GM18867 (cell line): ENCODE data around the gene ZNF212.
A peak's percentile ranks its signal among the peaks of the same experiment; 100 is the strongest.
"Not testable (repeated sequence)": the region's sequence is repeated elsewhere in the genome, so short reads cannot be mapped to it uniquely, and the experiment has no call there.

Experiments used
- ATAC-seq: cut with Tn5 transposase; IDR thresholded peaks from one replicate; pipeline ENCODE4 v1.9.1; 2021; ENCODE audit warnings: mild to moderate bottlenecking, moderate library complexity; ENCODE audit not compliant: unreplicated experiment

Gene ZNF212

GRCh38 chr7:149251518-149251917, 12.1 kb downstream of the ZNF212 start:
- ATAC-seq: not testable (repeated sequence)

GRCh38 chr7:149252378-149252777, 12.9 kb downstream of the ZNF212 start:
- ATAC-seq: no peak

DNA sequence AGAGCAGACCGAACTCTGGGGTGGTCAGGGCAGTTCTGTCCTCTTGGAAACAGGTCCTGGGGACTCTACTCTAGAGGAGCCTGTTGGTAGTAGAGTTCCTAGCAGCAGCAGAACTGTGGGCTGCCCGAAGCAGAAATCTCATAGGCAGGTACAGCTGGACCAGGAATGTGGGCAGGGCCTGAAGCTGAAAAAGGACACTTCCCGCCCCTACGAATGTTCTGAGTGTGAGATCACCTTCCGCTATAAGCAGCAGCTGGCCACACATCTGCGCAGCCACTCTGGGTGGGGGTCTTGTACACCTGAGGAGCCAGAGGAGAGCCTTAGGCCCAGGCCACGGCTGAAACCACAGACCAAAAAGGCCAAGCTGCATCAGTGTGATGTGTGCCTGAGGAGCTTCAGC, 14.2 kb downstream of the ZNF212 start:
- no peak for ATAC-seq

DNA sequence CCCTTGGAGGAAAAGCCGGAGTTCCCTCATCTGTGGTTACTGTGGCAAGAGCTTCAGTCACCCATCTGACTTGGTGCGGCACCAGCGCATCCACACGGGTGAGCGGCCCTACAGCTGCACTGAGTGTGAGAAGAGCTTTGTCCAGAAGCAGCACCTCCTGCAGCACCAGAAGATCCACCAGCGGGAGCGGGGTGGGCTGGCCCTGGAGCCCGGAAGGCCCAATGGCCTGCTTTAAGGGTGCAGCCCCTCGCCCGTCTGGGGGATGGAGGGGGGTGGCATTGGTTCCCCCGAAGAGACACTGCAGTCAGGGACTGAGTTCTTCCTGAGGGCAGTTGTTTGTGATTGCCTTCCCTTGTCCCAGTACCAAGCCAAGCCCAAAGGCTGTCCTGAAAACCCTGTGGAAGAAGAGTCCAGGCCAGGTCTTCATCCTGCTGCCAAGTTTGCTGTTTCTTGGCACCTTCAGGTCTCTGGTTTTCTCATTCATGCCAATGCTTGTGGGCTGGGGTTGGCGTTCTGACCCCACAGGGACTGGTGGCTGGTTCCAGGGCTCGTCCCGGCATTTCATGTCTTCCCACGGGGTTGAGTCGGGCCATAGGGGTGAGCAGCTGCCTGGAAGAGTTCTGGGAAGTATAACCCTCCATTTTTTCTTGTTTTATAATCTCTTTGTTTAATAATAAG, 14.9 kb downstream of the ZNF212 start:
- ATAC-seq: no peak

DNA sequence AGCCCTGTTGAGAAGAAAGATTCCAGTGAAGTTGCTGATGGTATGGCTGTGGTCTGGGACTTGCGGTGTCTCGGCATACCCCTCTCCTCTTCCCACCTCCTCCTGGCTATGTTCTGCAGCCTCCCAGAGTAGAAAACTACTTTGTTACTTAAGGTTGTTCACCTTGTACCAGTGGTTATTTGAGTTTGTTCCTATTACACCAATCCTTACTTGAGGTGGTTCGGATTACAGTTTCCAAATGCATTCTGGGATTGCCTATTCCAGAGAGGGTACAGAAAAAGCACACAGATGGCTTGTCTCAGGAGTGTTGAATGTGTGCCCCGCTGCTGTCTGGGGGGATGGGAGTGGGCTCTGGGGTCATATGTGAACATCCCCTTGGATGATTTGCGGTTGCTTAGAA, 15.7 kb downstream of the ZNF212 start:
- ATAC-seq: no peak

- ATAC-seq: no peak
Observed at GRCh38 chr7:149256568-149256967, 17.1 kb downstream of the ZNF212 start.

DNA sequence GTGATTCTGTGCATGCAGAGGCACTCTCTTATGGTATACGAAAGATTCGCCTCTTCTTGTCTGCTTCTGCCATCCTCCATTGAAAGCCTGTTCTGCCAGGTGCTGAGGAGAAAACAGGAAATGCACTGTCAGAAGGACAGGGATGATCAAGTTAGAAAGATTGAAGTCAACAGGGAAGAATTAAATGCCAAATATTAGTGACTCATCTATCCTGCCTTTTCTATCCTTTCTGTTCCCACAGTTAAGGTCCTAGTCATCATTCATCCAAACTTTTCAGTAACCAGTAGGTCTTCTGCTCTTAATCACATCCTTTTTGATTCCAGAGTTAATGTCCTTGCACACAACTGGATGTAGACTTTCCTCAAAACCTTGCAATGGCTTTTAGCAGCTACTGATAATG, 17.7 kb downstream of the ZNF212 start:
- ATAC-seq: no peak

DNA sequence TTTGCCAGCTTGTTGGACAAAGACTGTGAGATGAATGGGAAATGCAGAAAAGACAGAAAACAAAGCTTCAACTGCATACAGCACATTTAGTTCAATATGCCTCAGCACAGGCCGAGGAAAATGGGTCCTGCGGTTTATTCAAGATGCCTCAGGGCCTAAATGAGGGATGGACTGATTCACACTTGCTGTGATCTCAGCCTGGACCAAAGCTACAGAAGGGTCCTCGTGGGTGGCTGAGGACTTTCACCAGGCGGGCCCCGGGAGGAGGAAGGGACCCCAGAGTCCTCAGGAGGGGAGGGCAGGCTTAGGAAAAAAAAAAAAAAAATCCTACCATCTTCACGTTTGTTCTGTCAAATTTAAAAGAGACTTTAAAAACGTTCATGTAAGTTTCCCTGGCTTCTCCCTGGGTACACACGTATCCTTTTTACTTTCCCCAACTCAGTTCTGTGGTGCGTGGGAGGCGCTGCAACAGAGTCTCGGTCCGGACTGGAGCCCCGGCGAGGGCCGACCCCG, 21.9 kb downstream of the ZNF212 start:
- peak; percentile 9 for ATAC-seq

DNA sequence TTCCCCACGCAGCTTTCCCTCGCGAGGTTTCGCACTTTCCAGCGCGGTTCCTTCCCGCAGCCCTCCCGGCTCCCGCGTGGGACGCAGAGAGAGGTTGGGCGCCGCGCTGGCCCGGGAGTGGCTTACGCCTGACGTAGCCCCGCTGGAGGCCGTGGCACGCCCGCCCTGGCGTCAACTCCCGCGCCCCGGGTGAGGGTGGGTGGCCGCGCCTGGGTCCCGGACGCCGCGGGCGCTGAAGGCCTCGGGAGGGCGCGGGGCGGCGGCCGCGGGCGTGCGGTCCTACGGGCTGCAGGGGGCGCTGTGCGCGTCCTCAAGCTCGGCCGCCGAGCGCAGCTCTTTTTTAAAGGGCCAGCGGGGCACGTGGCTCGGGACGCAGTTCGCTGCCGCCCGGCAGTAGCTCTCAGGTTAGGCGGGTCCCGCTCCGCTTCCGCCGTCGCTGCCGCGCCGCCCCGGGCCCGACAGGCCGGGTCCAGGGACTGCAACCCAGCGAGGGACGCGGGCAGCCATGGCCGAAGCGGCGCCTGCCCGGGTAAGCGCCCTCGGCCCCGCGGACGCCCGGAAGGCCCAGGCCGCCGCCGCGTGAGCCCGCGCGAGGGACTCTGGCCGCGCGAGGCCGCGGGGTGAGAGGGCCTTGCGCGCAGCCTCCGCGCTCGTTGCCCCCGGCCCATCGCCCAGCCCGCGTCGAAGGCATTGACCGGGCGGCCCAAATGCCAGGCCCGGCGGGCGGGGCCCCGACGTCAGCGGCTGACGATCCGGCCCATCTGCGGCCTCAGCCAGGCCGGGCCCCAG, 22.6 kb downstream of the ZNF212 start, which contains the start of gene ZNF783:
Gene ZNF783 (plus strand): TSS at position 368 of the 789 bp plus-strand sequence. CDS start 138 bp downstream, at position 506.
- peak; percentile 87 for ATAC-seq

GRCh38 chr7:149266451-149266850, 27.0 kb downstream of the ZNF212 start:
- no peak for ATAC-seq

GRCh38 chr7:149267733-149268132, 28.3 kb downstream of the ZNF212 start:
- no peak for ATAC-seq

GRCh38 chr7:149274424-149274823, 35.0 kb downstream of the ZNF212 start:
- not testable (repeated sequence) for ATAC-seq

- ATAC-seq: no peak
Observed at GRCh38 chr7:149277871-149278270, 38.4 kb downstream of the ZNF212 start.

GRCh38 chr7:149278396-149278795, 38.9 kb downstream of the ZNF212 start:
- ATAC-seq: no peak

GRCh38 chr7:149279111-149279743, 39.8 kb downstream of the ZNF212 start:
- ATAC-seq: no peak

GRCh38 chr7:149280151-149280550, 40.7 kb downstream of the ZNF212 start:
- no peak for ATAC-seq

DNA sequence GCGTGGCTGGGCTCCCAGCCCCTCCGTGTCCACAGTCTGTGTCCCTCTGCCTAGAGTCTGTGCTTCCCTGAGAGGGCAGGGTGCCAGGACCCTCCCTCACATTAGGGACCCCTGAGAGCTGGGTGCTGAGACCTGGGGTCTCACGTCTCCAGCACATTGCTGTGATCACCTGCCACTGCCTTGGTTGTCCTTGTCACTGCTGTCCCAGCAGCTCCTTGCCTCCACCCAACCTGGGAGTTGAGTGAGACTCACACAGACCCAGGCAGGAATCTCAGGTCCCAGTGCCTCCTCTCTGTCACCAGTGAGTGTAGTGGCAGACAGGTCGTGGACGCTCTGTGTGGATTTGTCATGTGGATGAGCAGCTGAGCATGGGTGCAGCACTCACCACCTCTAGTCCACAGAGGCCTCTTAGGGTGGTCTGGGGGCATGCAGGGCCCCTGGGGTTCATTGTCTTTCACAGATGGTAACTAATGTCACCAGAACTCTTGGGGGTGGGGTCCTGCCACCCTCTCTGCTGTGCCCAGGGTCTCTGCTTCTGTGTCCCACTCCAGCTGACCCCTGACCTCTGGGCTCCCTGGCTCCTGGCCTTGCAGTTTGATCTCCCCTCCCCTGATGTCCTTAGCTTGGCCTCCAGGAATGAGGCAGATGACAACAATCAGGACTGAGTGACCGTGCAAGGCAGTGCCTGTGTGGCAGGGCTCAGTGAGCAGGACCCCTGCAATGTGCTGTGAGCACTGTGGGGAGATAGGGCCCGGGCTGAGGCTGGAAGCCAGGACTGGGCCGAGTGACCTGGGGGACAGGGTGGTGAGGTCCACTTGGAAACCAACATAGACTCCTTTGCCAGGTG, 41.4 kb downstream of the ZNF212 start:
- no peak for ATAC-seq

- no peak for ATAC-seq
Observed at GRCh38 chr7:149281508-149282330, 42.3 kb downstream of the ZNF212 start.

GRCh38 chr7:149282331-149282655, 42.8 kb downstream of the ZNF212 start:
- ATAC-seq: no peak

DNA sequence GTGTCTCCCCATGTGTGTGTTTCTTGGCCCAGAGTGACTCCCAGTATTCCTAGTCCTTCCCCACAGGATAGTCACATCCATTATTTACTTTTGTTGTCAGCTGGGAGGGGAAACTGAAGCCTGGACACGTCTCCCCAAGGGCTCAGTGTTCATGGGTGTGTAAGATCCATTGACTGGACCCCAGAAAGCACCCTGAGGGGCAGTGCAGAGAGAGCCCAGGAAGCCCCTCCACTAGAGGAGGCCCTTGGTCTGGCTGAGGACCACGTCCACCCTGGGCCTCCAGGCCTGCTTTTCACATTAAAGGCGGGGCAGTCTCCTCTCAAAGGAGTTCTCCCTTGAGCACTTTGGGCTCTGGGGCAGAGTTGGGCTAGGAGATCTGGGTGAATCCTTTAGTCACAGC, 43.9 kb downstream of the ZNF212 start:
- no peak for ATAC-seq
